ENCODE results near the gene ZNF483.

DNA sequence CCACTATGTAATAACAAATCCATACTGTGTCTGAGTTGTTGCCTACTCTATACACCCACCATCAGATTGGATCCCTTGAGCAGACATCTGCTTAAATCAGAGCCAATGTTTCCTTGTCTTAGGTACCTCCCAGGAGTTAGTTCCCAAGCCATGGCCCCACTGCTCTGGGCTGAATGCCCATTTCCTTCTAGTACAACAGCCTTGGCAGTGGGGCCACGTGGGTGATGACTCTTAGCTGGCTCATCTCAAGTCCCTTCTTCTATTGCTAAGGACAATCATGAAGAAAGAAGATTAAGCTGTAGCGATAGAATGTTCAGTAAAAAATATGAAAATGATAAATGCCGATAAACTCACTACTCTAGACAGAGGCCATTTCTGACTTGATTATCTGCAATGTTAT lies 57.9 kb downstream of the ZNF483 start:
- TF ChIP-seq, protein P1, sequence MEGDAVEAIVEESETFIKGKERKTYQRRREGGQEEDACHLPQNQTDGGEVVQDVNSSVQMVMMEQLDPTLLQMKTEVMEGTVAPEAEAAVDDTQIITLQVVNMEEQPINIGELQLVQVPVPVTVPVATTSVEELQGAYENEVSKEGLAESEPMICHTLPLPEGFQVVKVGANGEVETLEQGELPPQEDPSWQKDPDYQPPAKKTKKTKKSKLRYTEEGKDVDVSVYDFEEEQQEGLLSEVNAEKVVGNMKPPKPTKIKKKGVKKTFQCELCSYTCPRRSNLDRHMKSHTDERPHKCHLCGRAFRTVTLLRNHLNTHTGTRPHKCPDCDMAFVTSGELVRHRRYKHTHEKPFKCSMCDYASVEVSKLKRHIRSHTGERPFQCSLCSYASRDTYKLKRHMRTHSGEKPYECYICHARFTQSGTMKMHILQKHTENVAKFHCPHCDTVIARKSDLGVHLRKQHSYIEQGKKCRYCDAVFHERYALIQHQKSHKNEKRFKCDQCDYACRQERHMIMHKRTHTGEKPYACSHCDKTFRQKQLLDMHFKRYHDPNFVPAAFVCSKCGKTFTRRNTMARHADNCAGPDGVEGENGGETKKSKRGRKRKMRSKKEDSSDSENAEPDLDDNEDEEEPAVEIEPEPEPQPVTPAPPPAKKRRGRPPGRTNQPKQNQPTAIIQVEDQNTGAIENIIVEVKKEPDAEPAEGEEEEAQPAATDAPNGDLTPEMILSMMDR (conservative IDR thresholded peaks at IDR 0.05 in 1 of 2, IDR thresholded peaks at IDR 0.05 in 1 of 2; ENCODE audit: extremely low read depth in 1 of 2, insufficient read depth in 1 of 2, low read depth in 1 of 2, low read length in 2 of 2), result no peak
- no peak for TF ChIP-seq EZH2 (IDR thresholded peaks at IDR 0.05; ENCODE audit: borderline replicate concordance, low read length)
